GM19351 (cell line): Measurements from ENCODE around the gene TAX1BP1.

ENCODE experiments used
- ATAC-seq: cut with Tn5 transposase; IDR thresholded peaks from one replicate; pipeline ENCODE4 v1.9.1; 2021; ENCODE audit warnings: mild to moderate bottlenecking, moderate library complexity; ENCODE audit not compliant: unreplicated experiment

Gene TAX1BP1

DNA sequence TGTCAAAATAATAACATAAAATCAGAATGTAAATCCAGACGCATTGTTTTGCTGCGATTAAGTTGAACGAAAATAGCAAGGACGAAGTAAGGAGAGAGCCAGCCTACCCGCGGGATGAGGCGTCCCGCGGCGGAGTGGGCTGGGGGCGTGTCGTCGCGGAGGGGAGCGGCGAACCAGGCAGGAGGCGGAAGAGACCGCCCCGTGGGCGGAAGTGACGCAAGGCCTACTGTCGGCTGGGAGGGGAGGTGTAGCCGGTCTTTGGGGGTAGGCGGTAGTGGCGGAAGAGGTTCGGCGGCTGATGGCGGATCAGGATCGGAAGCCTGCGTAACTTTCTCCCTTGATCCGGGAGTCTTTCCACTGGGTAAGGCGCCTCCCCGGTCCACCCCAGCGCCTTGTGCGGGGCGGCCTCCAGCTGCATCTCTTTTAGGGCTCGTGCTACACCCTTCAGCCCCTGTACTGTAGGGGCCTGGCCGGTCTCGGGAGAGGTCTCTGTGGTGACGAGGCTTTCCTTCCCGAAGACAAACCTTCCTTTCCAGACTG lies at the start of gene TAX1BP1:
Gene TAX1BP1 (plus strand): TSS at position 254 of the 540 bp plus-strand sequence. CDS start 8,363 bp downstream, outside the sequence.
- peak; percentile 95 for ATAC-seq

DNA sequence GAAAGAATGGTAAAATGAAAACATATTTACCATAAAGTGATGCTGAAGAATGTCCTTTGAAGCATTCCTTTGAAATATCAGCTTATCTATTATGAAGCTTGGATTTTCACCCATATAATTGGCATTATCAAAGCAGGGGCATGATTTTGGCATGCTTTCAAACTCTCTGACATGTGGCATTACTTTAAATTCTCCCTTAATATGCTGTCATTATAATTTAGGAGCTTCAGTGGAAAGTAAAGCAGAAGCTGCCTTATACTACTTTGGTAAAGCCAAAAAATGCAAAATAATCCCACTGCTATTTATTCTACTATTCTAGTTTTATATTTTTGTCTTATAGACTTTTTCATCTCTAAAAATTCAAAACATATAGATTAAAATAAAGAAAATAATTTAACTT lies 49.3 kb upstream of the TAX1BP1 start:
- no peak for ATAC-seq

DNA sequence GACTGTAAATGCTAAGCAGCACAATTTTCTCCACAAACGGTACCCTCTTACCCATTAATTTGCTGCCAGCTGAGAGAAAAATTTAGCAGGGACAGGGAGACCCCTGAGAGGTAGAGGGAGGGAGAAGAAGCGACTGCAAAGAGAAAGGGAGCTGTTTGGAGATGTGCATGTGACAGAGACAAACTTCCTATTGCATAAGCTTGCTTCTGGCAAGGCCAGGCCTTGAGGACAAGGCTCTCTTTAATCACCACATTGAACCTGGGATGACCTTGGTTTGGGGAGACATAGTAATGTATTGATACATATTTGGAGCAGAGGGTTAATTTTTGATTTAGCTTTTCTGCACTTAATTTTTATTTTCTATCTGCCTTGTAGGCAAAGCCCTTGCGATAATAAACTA lies 46.2 kb upstream of the TAX1BP1 start:
- no peak for ATAC-seq

DNA sequence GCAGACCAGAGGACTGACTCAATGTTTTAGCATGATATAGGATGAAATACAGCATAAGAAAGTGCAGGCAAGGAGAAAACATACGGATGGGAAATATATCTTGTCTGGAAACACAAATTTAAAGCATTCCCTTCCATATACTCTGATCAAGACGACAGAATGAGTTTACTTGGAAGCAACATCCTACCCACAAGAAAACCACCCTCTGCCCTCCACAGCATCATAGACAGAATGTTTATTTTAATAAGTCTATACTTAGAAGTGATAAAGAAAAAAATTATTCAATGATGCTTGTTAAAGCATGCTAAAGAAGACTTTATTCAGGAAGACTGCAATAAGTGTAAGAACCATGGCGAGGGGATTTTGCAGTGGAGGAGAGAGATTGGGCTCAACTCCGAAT lies 44.9 kb upstream of the TAX1BP1 start:
- ATAC-seq: no peak

DNA sequence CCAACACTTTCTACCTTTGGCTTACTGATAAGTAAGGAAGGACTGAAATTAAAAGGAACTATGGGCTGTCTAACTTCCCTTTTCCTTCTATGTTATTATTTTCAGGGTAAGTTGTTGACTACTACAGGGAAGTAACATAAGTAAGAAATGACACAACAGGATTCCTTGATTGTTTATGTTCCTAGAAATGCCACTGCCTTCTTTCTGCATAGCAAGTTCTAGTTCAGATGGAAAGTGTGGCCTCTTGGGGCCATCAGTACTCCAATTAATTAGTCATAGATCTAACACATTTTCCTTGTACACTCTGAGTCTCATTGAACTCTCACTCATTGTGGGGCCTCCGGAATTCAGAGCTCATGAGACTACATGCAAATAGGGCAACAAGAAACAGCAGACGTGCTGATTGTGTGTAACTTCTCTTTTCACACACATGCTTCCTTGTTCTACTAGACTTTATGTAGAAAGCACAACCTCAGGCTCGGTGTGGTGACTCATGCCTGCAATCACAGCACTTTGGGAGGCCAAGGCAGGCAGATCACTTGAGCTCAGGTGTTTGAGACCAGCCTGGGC lies 42.0 kb upstream of the TAX1BP1 start:
- peak; percentile 94 for ATAC-seq

DNA sequence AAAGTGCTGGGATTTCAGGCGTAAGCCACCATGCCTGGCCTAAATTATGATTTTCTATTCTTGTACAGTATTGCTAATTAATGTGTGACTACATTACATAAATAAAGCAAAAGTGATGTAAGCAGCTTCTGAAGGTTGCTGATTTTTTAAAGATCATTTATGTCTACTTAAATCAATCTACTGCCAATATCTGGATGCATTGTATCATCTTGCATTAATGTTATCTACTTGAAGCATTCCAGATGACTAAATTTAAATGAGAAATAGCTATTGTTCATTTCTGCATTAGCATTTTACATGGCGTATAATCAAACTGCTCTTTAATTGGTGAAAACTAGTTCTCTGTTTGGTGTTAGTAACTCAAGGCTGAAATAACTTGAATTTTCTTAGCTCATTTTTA lies 40.2 kb upstream of the TAX1BP1 start:
- no peak for ATAC-seq

DNA sequence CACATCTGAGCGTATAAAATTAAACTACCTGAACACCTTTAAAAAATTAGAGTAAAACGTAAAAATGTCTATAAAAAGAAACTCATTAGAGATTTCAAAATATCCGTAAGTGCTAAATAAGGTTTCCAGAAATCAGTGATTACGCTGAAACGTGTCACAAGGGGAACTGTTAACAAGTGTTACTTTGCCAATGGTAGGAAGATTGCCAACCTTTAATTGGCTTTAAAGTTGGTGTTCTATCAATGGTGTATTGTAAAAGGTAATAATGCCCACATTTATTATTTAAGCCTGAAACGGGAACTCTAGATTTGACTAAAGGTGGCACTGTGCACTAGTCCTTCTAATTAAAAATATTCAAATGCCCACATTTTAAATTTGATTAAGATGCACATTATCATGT lies 39.5 kb upstream of the TAX1BP1 start:
- ATAC-seq: no peak

DNA sequence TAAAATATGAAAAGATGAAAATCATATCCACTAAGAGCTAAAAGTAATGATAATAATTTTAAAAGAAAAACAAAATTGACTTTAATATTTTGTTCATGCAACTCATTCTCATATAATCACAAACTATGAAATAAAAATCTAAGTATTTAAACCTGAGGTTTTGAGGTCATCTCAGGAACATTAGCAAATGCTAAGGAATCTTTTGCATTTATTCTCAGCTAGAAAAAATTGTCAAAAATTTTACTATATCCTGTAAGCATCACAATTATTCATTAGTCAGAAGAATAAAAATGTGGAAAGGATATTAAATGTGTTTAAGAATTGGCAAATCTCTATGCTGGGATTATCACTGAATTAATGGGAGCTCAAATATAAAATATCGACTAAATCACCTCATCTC lies 36.8 kb upstream of the TAX1BP1 start:
- ATAC-seq: no peak

DNA sequence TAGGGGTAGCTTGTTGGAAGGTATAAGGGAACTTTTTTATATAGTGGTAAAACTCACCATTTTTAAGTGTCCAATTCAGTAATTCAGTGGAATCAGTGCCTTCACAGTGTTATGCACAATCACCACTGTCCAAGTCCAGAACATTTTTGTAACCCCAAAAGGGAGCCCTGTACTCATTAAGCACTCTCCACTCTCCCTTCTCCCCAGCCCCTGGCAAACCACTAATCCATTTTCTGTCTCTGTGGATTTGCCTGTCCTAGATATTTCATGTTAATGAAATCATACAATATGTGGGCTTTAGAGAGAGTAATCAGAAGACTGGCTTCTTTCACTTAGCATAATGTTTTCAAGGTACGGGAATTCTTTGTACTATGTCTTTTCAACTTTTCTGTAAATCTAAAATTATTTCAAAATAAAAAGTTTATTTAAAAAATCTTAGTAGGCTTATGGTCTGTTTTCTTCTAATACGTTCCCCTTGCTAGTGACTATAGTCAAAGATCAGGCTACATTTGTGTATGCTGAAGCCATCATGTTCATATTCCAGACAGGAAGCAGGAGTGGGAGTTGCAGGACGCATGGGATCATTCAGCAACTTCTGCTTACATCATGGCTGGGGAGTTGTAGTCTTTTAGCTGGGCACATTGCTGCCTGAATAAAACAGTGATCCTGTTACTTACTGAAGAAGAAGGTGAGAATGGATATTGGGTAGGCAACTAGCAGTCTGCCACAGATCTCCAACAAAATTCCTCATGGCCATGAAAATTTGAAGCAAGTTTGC lies 35.4 kb upstream of the TAX1BP1 start:
- no peak for ATAC-seq

DNA sequence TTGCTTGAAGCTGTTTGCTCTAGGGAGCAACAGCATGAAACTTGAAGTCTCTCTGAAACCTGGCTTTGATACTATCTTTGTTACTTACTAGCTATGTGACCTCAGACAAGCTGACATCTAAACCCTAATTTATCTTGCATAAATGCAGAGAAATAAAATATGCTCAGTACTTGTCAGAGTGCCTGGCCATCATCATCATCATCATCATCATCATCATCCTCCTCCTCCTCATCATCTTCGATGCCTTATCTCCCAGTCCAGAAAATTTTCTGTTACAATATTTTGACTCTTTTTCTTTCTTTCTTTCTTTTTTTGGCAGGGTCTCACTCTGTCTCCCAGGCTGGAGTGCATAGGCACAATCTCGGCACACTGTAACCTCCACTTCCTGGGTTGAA lies 34.8 kb upstream of the TAX1BP1 start:
- ATAC-seq: no peak

DNA sequence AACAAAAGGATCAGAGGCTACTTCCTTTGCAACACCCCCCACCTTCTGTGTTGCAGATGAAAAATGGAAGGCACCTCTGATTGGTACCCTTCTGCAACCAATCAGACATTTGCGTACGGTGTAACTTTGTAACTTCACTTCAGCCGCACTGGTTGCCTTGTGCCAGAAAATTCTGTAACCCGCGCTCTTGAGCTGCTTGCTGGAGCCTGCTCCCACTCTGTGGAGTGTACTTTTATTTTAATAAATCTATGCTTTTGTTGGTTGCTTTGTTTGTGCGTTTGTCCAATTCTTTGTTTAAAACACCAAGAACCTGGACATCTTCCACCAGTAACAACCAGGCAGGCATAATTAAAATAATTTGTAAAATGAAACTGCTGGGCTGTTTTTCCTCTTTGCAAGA lies 31.5 kb upstream of the TAX1BP1 start:
- no peak for ATAC-seq

DNA sequence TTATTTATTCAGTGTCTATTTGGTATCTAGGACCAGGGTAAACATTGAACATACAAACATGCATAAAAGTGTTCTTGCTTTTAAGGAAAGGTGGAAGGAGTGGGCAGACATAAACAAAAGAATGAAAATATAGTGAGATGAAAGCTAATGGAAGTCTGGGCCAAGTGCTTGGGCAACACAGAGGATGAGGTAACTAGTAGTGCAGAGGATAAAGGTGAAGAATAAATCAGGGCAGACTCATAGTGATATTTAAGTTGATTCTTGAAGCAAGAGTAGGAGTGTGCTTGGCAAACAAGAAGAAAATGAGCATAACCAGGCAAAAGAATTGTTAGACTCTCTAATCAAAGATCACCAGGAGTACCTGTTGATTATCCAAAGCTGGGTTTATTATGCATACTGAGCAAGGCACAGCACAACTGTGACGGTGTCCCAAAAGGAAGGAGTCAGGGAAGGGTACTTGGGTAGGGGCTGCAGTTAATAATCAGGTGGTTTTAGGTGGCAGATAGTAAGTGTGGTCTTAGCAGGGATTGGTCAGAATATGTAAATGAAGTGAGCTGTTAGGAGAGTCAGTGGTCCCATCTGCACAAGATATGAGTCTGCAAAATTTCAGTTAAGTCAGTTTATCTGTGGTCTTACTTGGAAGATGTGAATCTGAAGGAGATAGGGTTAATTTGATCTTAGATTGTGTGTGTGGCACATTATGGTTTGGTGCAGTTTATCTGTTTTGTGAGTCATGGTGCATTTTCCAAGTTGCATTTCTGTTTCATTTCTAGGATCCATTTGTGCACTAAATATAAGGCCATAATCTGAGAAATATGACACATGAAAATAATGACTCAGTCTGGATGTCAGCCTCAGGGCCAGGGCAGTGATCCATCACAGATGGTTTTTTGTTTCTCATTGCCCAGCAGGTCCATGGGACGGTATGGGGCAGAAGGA lies 30.6 kb upstream of the TAX1BP1 start:
- ATAC-seq: no peak

DNA sequence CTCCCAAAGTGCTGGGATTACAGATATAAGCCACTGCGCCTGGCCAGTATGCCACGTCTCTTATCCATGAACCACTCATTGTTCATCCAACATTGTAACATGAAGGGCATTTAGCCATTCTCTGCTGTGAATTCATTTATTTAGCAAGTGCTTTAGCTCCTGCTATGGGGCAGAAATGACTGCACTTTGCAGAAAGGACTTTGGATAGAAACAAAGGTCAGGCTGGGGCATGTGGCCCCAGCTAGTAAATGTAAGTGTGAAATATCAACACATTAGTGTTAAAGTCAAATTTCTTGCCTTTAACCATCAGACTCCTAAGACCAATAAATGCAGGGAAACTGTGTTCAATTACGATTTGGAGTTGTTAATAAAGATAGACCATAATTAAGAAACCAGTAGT lies 27.7 kb upstream of the TAX1BP1 start:
- no peak for ATAC-seq

DNA sequence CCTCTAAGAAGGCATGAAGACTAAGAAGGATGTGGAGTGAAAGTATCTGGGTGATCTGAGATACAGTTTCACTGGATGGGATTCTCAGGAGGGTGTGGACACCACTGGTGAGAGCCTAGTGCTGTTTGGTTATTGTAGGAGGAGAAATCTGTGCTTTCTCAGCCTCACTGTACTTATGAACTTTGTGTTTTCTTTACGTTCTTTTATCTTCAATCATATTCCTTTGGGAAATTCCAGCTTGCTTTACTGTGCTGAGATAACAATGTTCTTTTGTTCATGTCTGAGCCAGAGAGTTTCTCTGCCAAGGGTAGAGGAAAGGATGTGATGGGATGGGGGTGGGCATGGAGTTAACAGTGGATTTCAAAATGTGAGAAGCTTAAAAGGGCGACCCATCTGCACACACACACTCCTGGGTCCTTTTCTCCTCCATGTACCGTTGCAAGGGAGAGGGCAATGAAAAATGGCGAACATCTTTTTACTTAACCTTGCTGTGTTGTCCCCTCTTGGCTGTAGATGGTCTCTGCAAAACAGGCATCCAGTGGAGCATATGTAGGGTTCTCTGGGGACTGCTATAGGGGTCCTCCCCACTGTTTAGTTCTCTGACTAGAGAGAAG lies 25.0 kb upstream of the TAX1BP1 start:
- no peak for ATAC-seq

DNA sequence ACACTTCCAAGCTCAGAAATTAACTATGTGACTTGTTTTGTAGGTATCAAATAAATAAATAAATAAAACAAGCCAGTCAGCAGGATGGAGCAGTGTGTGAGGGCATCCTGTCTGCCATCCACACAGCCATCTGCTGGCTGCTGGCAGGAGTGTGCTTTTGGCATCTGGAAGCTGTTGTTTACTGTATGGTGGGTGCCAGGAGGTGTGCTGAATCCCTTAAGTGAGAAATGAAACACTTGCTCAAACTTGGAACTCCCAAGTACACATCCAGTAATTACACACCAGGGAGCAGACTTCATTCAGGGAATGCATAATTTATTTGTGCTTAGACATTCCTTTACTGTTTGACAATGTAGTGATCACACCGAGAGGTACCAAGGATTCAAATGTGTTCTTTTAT lies 16.9 kb upstream of the TAX1BP1 start:
- ATAC-seq: no peak

DNA sequence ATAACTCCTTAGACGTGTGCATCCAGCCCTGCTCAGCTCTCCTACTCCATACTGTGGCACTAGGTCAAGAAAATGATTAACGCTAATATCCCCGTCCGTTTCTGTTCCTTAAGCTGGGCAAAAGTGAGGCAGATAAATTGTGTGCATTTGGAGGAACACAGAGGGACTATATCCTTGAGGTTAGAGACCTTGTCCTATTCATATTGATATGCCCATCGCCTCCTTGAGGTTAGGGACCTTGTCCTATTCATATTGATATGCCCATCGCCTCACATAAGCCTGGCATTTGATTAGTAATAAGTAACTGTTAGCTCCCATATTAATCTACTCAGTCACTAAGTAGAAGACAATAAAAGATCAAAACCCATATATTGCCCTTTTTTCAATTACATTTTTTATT lies 12.9 kb upstream of the TAX1BP1 start:
- no peak for ATAC-seq

DNA sequence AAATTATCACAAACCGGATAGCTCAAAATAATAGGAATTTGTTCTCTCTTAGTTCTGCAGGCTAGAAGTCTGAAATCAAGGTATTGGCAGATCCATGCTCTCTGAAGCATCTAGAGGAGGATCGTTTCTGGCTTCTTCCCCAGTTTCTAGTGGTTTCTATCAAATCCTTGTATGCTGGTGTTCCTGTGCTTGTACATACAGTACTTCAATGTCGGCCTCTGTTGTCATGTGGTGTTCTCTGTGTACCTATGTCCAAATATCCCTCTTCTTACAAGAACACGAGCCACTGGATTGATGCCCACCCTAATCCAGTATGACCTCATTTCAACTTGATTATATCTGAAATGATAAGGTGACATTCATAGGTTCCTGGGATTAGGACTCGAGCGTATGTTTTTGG lies 9.8 kb upstream of the TAX1BP1 start:
- ATAC-seq: no peak

DNA sequence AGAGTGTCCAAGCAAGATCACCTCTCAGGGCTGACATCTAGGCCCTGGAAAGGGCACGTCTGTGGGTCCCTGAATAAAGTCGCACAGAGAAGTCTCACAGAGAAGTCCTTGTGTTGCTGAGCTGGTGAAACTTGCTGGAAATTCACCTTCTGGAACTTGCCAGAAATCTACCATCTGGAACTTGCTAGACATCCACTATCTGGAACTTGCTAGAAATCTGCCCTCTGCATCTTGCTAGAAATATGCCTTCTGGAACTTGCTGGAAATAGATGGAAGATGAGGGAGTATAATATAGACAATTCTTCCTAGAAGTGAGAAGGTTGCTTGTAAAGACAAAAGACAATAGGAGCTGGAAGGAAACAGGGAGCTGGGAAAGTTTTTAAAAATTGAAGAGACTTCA lies 5.4 kb upstream of the TAX1BP1 start:
- ATAC-seq: no peak

DNA sequence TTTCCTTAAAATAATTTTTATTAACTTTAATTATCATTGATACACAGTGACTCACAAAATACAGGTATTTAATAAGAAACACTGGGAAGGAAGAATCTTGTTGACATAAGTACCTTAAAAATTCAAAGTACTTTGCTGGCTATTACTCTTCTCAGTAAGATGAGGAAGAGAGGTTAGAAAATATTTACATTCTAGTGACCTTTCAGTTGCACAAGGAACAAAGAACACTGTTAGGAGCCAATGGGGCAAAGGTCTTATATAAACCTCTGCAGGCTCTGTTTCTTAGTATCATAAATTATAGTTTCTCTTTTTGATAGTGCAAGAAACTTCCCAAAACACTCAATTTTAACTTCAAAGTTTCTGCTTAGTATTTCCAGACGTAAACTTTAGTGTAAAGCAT lies 4.8 kb upstream of the TAX1BP1 start:
- ATAC-seq: no peak

DNA sequence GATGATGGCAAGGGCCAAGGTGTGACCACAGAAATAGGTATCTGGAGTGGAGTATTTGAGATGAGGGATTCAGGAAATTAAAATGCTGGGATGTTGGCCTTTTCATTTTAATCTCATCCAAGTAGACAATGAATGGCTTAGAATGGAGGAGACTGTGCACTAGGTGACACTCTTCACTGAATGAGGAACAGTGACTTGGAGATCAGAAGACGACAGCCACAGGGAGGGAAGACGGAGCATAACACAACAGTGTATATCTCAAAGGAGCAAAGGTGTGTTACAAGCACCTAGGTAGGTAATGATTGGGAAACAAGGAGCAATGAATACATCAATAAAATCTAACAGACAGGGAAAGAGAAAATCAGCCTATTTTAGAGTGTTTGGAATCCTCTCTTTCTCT lies 4.1 kb upstream of the TAX1BP1 start:
- no peak for ATAC-seq

DNA sequence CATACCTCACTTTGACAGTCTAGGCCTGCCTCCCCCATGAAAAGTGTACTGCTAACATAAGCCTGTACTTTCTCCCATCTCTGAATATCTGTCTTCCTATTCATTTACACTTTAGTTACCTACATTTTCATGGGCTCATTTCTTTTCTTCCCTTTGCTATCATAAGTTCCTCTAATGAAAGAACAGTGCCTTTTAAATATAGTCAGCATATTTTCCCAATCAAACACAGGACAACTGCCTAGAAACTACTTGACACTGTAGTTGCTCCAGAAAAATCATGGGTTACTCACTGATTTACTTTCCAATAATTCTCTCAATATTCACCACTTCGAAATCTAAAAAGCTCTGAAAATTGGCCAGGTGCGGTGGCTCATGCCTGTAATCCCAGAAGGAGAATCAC lies 2.8 kb upstream of the TAX1BP1 start:
- no peak for ATAC-seq
